OCI-LY3 (cell line): Measurements from ENCODE around the gene ADCY5.
"Not testable (repeated sequence)": the region's sequence is repeated elsewhere in the genome, so short reads cannot be mapped to it uniquely, and the experiment has no call there.

Experiments used
- H2AFZ ChIP-seq: fragments of 200-600, 300-600 bp; shearing (Covaris generic); 2 replicates; pipeline ENCODE4 v1.6.0; 2014; ENCODE audit warnings: antibody characterized with exemption, low read depth, low read length
- H3K27ac ChIP-seq: fragments of 200-600, 300-600 bp; sonication (generic); 2 replicates; pipeline ENCODE4 v1.5.1; 2014; ENCODE audit warnings: mild to moderate bottlenecking, low read length, moderate library complexity, mixed read lengths
- H3K27me3 ChIP-seq: fragments of 200-600, 300-600 bp; sonication (generic); 2 replicates; pipeline ENCODE4 v1.6.1; 2014; ENCODE audit warnings: low read depth, low read length, mixed read lengths
- H3K36me3 ChIP-seq: fragments of 200-600, 300-600 bp; sonication (generic); replicated peaks from 2 replicates; pipeline ENCODE3; 2014; ENCODE audit warnings: low read depth, low read length, mixed read lengths
- H3K4me1 ChIP-seq: fragments of 300-600, 200-600 bp; sonication (generic); 2 replicates; pipeline ENCODE4 v1.6.1; 2014; ENCODE audit warnings: low read length, mixed read lengths
- H3K4me2 ChIP-seq: fragments of 200-600, 300-600 bp; sonication (generic); 2 replicates; pipeline ENCODE4 v1.6.1; 2014; ENCODE audit warnings: low read length, mixed read lengths
- H3K4me3 ChIP-seq: fragments of 300-600, 200-600 bp; sonication (generic); 2 replicates; pipeline ENCODE4 v1.5.1; 2014; ENCODE audit warnings: antibody characterized with exemption, mild to moderate bottlenecking, low read length, moderate library complexity
- H3K79me2 ChIP-seq: fragments of 300-600, 200-600 bp; shearing (Covaris generic); 2 replicates; pipeline ENCODE4 v1.6.1; 2014; ENCODE audit warnings: mild to moderate bottlenecking, low read length, mixed read lengths
- H3K9ac ChIP-seq: fragments of 300-600, 200-600 bp; shearing (Covaris generic); 2 replicates; pipeline ENCODE4 v1.6.0; 2014; ENCODE audit warnings: mild to moderate bottlenecking, low read length, moderate library complexity
- H3K9me3 ChIP-seq: fragments of 200-600, 300-600 bp; shearing (Covaris generic); 2 replicates; pipeline ENCODE4 v1.6.1; 2014; ENCODE audit warnings: low read length, mixed read lengths; ENCODE audit not compliant: insufficient read depth
- H4K20me1 ChIP-seq: fragments of 200-600, 300-600 bp; sonication (generic); 2 replicates; pipeline ENCODE4 v1.6.1; 2016; ENCODE audit warnings: low read length, mixed read lengths; ENCODE audit not compliant: insufficient read depth
- EZH2phosphoT487 ChIP-seq: fragments of 200-600 bp; shearing (Covaris generic); IDR thresholded peaks from 2 replicates; pipeline ENCODE4 v1.6.1; 2018; ENCODE audit warnings: antibody characterized with exemption, mixed run types, low read depth
- TF ChIP-seq, protein P1 (sequence below): fragments of 200-600, 300-600 bp; sonication (generic); IDR thresholded peaks from 2 replicates; pipeline ENCODE4 v1.5.1; 2014; ENCODE audit warnings: antibody characterized with exemption, low read length, low read depth

The ADCY5 gene

DNA sequence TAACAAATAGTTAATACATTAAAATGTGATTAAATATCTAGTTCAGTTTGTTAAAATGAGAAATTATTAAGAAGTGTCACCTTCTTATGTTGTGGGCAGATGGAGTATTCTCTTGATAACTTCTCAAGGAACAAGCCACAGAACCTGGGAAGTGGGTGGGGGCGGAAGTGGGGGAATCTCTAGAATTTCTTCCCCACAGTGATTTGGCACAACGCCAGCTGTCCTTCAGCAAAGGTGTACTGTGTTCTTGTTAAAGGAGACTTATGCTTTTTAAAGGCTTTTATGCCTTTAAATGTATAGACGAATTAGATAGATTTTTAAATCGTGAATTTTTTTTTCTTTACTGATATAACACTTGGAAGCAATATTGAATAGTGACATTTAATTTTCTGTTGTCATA lies 204.8 kb downstream of the ADCY5 start:
- Histone ChIP-seq H3K9ac (no peak overlapping the region), H3K36me3 (peaks cover 7% of the 10 kb centered on the region), H4K20me1 (no peaks in the 10 kb centered on the region), H3K4me1 (no peaks in the 10 kb centered on the region), H3K27me3 (no peaks in the 10 kb centered on the region), H3K27ac (no peak overlapping the region), H3K4me2 (no peak overlapping the region), H2AFZ (no peak overlapping the region), H3K9me3 (no peaks in the 10 kb centered on the region), H3K79me2 (no peaks in the 10 kb centered on the region), H3K4me3 (no peak overlapping the region)
- no peak for TF ChIP-seq EZH2phosphoT487
- TF ChIP-seq, protein P1, sequence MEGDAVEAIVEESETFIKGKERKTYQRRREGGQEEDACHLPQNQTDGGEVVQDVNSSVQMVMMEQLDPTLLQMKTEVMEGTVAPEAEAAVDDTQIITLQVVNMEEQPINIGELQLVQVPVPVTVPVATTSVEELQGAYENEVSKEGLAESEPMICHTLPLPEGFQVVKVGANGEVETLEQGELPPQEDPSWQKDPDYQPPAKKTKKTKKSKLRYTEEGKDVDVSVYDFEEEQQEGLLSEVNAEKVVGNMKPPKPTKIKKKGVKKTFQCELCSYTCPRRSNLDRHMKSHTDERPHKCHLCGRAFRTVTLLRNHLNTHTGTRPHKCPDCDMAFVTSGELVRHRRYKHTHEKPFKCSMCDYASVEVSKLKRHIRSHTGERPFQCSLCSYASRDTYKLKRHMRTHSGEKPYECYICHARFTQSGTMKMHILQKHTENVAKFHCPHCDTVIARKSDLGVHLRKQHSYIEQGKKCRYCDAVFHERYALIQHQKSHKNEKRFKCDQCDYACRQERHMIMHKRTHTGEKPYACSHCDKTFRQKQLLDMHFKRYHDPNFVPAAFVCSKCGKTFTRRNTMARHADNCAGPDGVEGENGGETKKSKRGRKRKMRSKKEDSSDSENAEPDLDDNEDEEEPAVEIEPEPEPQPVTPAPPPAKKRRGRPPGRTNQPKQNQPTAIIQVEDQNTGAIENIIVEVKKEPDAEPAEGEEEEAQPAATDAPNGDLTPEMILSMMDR = no peak

DNA sequence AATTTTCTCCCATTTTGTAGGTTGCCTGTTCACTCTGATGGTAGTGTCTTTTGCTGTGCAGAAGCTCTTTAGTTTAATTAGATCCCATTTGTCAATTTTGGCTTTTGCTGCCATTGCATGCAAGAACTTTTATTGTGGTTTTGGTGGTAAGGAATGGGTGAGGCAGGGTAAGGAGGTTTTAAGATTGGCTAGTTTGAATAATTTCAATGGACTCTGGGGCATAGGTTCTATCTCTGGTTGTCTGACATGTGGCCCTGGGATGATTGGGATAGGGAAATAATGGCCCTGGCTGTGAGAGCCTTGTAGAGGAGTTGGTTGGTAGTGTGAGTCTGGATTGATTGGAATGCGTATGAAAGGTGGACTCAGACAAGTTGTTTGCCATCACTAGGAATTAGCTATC lies 209.1 kb downstream of the ADCY5 start:
- H3K27ac ChIP-seq = no peak overlapping the region
- H3K9me3 ChIP-seq = no peaks in the 10 kb centered on the region
- H3K9ac ChIP-seq = no peak overlapping the region
- H3K79me2 ChIP-seq = no peaks in the 10 kb centered on the region
- H3K4me2 ChIP-seq = no peak overlapping the region
- no peaks in the 10 kb centered on the region for H3K27me3 ChIP-seq
- H3K4me3 ChIP-seq = no peak overlapping the region
- H2AFZ ChIP-seq = no peak overlapping the region
- no peak for TF ChIP-seq EZH2phosphoT487
- TF ChIP-seq, protein P1 = no peak
- H3K36me3 ChIP-seq = no peaks in the 10 kb centered on the region
- no peaks in the 10 kb centered on the region for H4K20me1 ChIP-seq
- no peaks in the 10 kb centered on the region for H3K4me1 ChIP-seq

DNA sequence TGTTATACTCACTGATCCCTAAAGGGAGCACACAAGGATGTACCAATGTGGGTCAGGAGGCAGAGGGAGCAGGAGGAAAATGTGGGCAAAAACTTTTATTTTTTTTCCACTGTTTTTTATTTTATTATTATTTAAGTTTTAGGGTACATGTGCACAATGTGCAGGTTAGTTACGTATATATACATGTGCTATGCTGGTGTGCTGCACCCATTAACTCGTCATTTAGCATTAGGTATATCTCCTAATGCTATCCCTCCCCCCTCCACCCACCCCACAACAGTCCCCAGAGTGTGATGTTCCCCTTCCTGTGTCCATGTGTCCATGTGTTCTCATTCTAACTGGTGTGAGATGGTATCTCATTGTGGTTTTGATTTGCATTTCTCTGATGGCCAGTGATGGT lies 209.7 kb downstream of the ADCY5 start:
- not testable (repeated sequence) for H3K27ac ChIP-seq, H3K9me3 ChIP-seq, H3K36me3 ChIP-seq, H3K4me1 ChIP-seq, H3K9ac ChIP-seq, H4K20me1 ChIP-seq, H3K4me2 ChIP-seq, H3K4me3 ChIP-seq, H3K27me3 ChIP-seq, H3K79me2 ChIP-seq, H2AFZ ChIP-seq

DNA sequence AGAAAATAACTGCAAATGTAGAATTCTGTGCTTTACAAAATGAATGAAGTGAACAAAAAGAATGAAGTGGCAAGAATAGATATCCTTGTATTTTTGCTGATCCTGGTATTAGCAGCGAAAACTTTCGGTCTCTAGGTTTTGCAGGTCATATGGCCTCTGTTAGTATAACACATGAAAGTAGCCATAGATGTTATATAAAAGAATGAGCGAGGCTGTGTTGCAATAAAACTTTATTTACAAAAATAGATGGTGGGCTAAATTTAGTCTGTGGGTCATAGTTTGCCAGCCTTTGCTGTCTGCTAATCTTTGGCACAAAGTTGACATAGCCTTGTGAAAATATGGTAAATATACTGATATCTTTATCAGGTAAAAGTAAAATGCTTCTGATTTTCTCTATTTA lies 212.0 kb downstream of the ADCY5 start:
- TF ChIP-seq, protein P1 = no peak
- no peak for TF ChIP-seq EZH2phosphoT487
- H4K20me1 ChIP-seq = no peaks in the 10 kb centered on the region
- no peaks in the 10 kb centered on the region for H3K27me3 ChIP-seq
- no peak overlapping the region for H3K4me3 ChIP-seq
- H3K9me3 ChIP-seq = no peaks in the 10 kb centered on the region
- no peaks in the 10 kb centered on the region for H3K36me3 ChIP-seq
- no peak overlapping the region for H3K9ac ChIP-seq
- H2AFZ ChIP-seq = no peak overlapping the region
- no peaks in the 10 kb centered on the region for H3K79me2 ChIP-seq
- H3K27ac ChIP-seq = no peak overlapping the region
- H3K4me1 ChIP-seq = no peaks in the 10 kb centered on the region
- no peak overlapping the region for H3K4me2 ChIP-seq
